HEK293T (cell line): Measurements from ENCODE around the gene PHLPP1.

Experiments
- ARNT ChIP-seq: fragments of 450-650 bp; IDR thresholded peaks from 2 replicates; pipeline ENCODE4 v1.6.1; 2017; ENCODE audit warnings: mild to moderate bottlenecking
- CTBP1 ChIP-seq: fragments of 450-650 bp; IDR thresholded peaks from 2 replicates; pipeline ENCODE4 v1.6.1; 2016; ENCODE audit warnings: borderline replicate concordance
- ELF4 ChIP-seq: fragments of 450-650 bp; IDR thresholded peaks from 2 replicates; pipeline ENCODE4 v1.6.1; 2017; ENCODE audit warnings: antibody characterized with exemption
- FOXA1 ChIP-seq: fragments of 450-650 bp; IDR thresholded peaks from 2 replicates; pipeline ENCODE4 v1.6.1; 2016; ENCODE audit warnings: mild to moderate bottlenecking
- FOXK2 ChIP-seq: fragments of 450-650 bp; IDR thresholded peaks from 2 replicates; pipeline ENCODE4 v1.6.1; 2016; ENCODE audit warnings: mild to moderate bottlenecking
- FOXM1 ChIP-seq: fragments of 450-650 bp; IDR thresholded peaks from 2 replicates; pipeline ENCODE4 v1.6.1; 2017; ENCODE audit warnings: mild to moderate bottlenecking, borderline replicate concordance
- HDGF ChIP-seq: fragments of 450-650 bp; IDR thresholded peaks from 2 replicates; pipeline ENCODE4 v1.6.1; 2017; ENCODE audit warnings: antibody characterized with exemption, borderline replicate concordance
- L3MBTL2 ChIP-seq: fragments of 450-650 bp; conservative IDR thresholded peaks from 2 replicates; pipeline ENCODE4 v1.6.1; 2016; ENCODE audit warnings: mild to moderate bottlenecking
- LEF1 ChIP-seq: fragments of 450-650 bp; IDR thresholded peaks from 2 replicates; pipeline ENCODE4 v1.6.1; 2017; ENCODE audit warnings: mild to moderate bottlenecking, borderline replicate concordance
- SP1 ChIP-seq: fragments of 450-650 bp; IDR thresholded peaks from 2 replicates; pipeline ENCODE4 v1.6.1; 2017
- SUZ12 ChIP-seq: fragments of 450-650 bp; IDR thresholded peaks from 2 replicates; pipeline ENCODE4 v1.6.1; 2016; ENCODE audit warnings: mild to moderate bottlenecking
- TARDBP ChIP-seq: fragments of 450-650 bp; IDR thresholded peaks from 2 replicates; pipeline ENCODE4 v1.6.1; 2016
- ZNF384 ChIP-seq: fragments of 450-650 bp; IDR thresholded peaks from 2 replicates; pipeline ENCODE4 v1.6.1; 2016
- TF ChIP-seq, protein P1 (sequence below): fragments of 450-650 bp; IDR thresholded peaks from 2 replicates; pipeline ENCODE4 v1.6.1; 2016

DNA sequence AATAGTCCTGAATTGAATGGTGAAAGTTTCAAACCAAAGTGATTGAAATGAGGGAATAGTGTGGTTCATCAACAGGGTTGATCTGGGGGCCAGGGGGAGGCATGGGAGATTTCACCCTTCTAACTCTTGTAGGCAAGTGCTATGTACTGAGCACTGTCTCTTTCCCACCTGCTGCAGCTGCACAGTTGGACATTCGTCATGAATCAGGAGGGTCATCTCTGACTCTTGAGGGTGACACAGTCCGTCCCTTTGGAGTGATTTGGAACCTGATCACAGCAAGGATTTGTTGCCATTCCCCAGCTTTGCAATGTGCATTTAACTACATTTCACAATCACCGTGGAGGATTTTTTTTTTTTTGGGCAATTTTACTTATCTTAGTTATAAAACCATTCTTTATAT is 224.6 kb downstream of the PHLPP1 start:
- TF ChIP-seq HDGF (no peak), TARDBP (no peak), SUZ12 (no peak), ARNT (no peak), CTBP1 (no peak), SP1 (no peak), FOXM1 (no peak), ZNF384 (no peak), ELF4 (no peak), FOXA1 (no peak), FOXK2 (no peak), LEF1 (no peak), L3MBTL2 (no peak)
- TF ChIP-seq, protein P1, sequence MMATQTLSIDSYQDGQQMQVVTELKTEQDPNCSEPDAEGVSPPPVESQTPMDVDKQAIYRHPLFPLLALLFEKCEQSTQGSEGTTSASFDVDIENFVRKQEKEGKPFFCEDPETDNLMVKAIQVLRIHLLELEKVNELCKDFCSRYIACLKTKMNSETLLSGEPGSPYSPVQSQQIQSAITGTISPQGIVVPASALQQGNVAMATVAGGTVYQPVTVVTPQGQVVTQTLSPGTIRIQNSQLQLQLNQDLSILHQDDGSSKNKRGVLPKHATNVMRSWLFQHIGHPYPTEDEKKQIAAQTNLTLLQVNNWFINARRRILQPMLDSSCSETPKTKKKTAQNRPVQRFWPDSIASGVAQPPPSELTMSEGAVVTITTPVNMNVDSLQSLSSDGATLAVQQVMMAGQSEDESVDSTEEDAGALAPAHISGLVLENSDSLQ: no peak
